ENCODE data around the gene INTS3. TPM values are rescaled to one million over a fixed set of nuclear protein-coding genes. Genes with fewer than 3 reads are reported as not detected.

Gene INTS3
- total RNA-seq, 1 donor from 2014 or later: 56.7 TPM

GRCh38 chr1:153728305-153729066 is 636 bp downstream of the INTS3 start:
- H3K27ac Mint-ChIP-seq (ENCODE audit: unreplicated experiment): peak overlapping the region; percentile 97
- H3K27me3 Mint-ChIP-seq (ENCODE audit: unreplicated experiment): peaks cover 3% of the 10 kb centered on the region
- DNase-seq: peak; percentile 62
- TF ChIP-seq CTCF (IDR thresholded peaks at IDR 0.05; ENCODE audit: partially characterized antibody, unreplicated experiment): no peak
- H3K4me3 Mint-ChIP-seq (ENCODE audit: unreplicated experiment): peak overlapping the region; percentile 96
- H3K36me3 Mint-ChIP-seq (ENCODE audit: unreplicated experiment): no peaks in the 10 kb centered on the region
- peaks cover 15% of the 10 kb centered on the region for H3K4me1 Mint-ChIP-seq (ENCODE audit: low read depth, unreplicated experiment)
- H3K9me3 Mint-ChIP-seq (ENCODE audit: unreplicated experiment): peaks cover 6% of the 10 kb centered on the region

GRCh38 chr1:153730468-153730988 is 2.7 kb downstream of the INTS3 start:
- H3K9me3 Mint-ChIP-seq (ENCODE audit: unreplicated experiment): peaks cover 6% of the 10 kb centered on the region
- TF ChIP-seq CTCF (IDR thresholded peaks at IDR 0.05; ENCODE audit: partially characterized antibody, unreplicated experiment): no peak
- no peak for DNase-seq
- peaks cover 3% of the 10 kb centered on the region for H3K27me3 Mint-ChIP-seq (ENCODE audit: unreplicated experiment)
- H3K36me3 Mint-ChIP-seq (ENCODE audit: unreplicated experiment): no peaks in the 10 kb centered on the region
- peaks cover 15% of the 10 kb centered on the region for H3K4me1 Mint-ChIP-seq (ENCODE audit: low read depth, unreplicated experiment)
- H3K4me3 Mint-ChIP-seq (ENCODE audit: unreplicated experiment): peak overlapping the region; percentile 46
- no peak overlapping the region for H3K27ac Mint-ChIP-seq (ENCODE audit: unreplicated experiment)

- TF ChIP-seq CTCF (IDR thresholded peaks at IDR 0.05; ENCODE audit: partially characterized antibody, unreplicated experiment): no peak
- DNase-seq: no peak
- H3K9me3 Mint-ChIP-seq (ENCODE audit: unreplicated experiment): no peaks in the 10 kb centered on the region
- no peaks in the 10 kb centered on the region for H3K36me3 Mint-ChIP-seq (ENCODE audit: unreplicated experiment)
- H3K4me1 Mint-ChIP-seq (ENCODE audit: low read depth, unreplicated experiment): peaks cover 11% of the 10 kb centered on the region
- H3K27ac Mint-ChIP-seq (ENCODE audit: unreplicated experiment): no peak overlapping the region
- no peak overlapping the region for H3K4me3 Mint-ChIP-seq (ENCODE audit: unreplicated experiment)
- peaks cover 2% of the 10 kb centered on the region for H3K27me3 Mint-ChIP-seq (ENCODE audit: unreplicated experiment)
Measured at GRCh38 chr1:153733970-153734369, 6.1 kb downstream of the INTS3 start.

- no peak overlapping the region for H3K27ac Mint-ChIP-seq (ENCODE audit: unreplicated experiment)
- H3K9me3 Mint-ChIP-seq (ENCODE audit: unreplicated experiment): no peaks in the 10 kb centered on the region
- peaks cover 2% of the 10 kb centered on the region for H3K27me3 Mint-ChIP-seq (ENCODE audit: unreplicated experiment)
- H3K4me1 Mint-ChIP-seq (ENCODE audit: low read depth, unreplicated experiment): peaks cover 6% of the 10 kb centered on the region
- TF ChIP-seq CTCF (IDR thresholded peaks at IDR 0.05; ENCODE audit: partially characterized antibody, unreplicated experiment): no peak
- DNase-seq: no peak
- no peak overlapping the region for H3K4me3 Mint-ChIP-seq (ENCODE audit: unreplicated experiment)
- no peaks in the 10 kb centered on the region for H3K36me3 Mint-ChIP-seq (ENCODE audit: unreplicated experiment)
Measured at GRCh38 chr1:153734396-153735089, 6.7 kb downstream of the INTS3 start.

GRCh38 chr1:153735090-153735420 is 7.2 kb downstream of the INTS3 start:
- DNase-seq: no peak
- H3K27me3 Mint-ChIP-seq (ENCODE audit: unreplicated experiment): no peaks in the 10 kb centered on the region
- no peak overlapping the region for H3K4me3 Mint-ChIP-seq (ENCODE audit: unreplicated experiment)
- no peaks in the 10 kb centered on the region for H3K9me3 Mint-ChIP-seq (ENCODE audit: unreplicated experiment)
- no peaks in the 10 kb centered on the region for H3K36me3 Mint-ChIP-seq (ENCODE audit: unreplicated experiment)
- peaks cover 4% of the 10 kb centered on the region for H3K4me1 Mint-ChIP-seq (ENCODE audit: low read depth, unreplicated experiment)
- no peak for TF ChIP-seq CTCF (IDR thresholded peaks at IDR 0.05; ENCODE audit: partially characterized antibody, unreplicated experiment)
- no peak overlapping the region for H3K27ac Mint-ChIP-seq (ENCODE audit: unreplicated experiment)
